GM12878 (cell line): ENCODE results near the gene CHRND. TPM values are rescaled to one million over a fixed set of nuclear protein-coding genes. Genes with fewer than 3 reads are reported as not detected.

Experiments
- ATAC-seq: fragments of 200-7000 bp; cut with Tn5 transposase; 3 replicates; pipeline ENCODE4 v1.9.1; 2020; ENCODE audit warnings: mild to moderate bottlenecking, moderate library complexity
- BruUV-seq: library from RNA; stranded (reverse); fragments of 400-500 nt; replicated peaks from 2 replicates; lab custom pipeline; 2021; lab: Mats Ljungman, UMichigan
- CTCF ChIA-PET: fragments of 300-600 bp; sonication (Branson Sonifier 250); formaldehyde crosslinking; extraction: SDS; loops from one replicate; lab custom pipeline; 2021; ENCODE audit warnings: inconsistent platforms; lab: Yijun Ruan, JAX
- POLR2A ChIA-PET: fragments of 350-600 bp; formaldehyde crosslinking; extraction: SDS; loops from one replicate; lab custom pipeline; 2021; ENCODE audit warnings: inconsistent platforms; lab: Charles Lee
- RAD21 ChIA-PET: fragments of 300-600 bp; sonication (Branson Sonifier 250); formaldehyde crosslinking; loops from one replicate; lab custom pipeline; 2023; ENCODE audit warnings: antibody characterized with exemption; ENCODE audit not compliant: unreplicated experiment; lab: Charles Lee
- SMC1A ChIA-PET: fragments of 300-600 bp; sonication (Branson Sonifier 250); formaldehyde crosslinking; loops from one replicate; lab custom pipeline; 2023; ENCODE audit not compliant: unreplicated experiment, uncharacterized antibody; lab: Charles Lee
- DNase-seq: peaks from one replicate; pipeline ENCODE4 v3.0.0-alpha.2; 2011; ENCODE audit warnings: low read depth, low spot score
- FAIRE-seq: peaks from 3 replicates; lab custom pipeline; 2011; peaks lifted over from hg19 to GRCh38; lab: Jason Lieb, UNC
- H2AFZ ChIP-seq: 2 replicates; pipeline ENCODE4 v1.6.0; 2011; ENCODE audit warnings: low read depth, low read length, control low read depth; ENCODE audit not compliant: control insufficient read depth
- H3K27ac ChIP-seq: 2 replicates; pipeline ENCODE4 v1.5.1; 2011; ENCODE audit warnings: control low read depth; ENCODE audit not compliant: control insufficient read depth, insufficient read depth
- H3K27me3 ChIP-seq, 2 experiments: replicated peaks in 1 of 2; 2 replicates each; pipeline versions ENCODE4 v1.6.0 to v1.6.1; 2011; ENCODE audit warnings: low read length in 1 of 2; ENCODE audit not compliant: control insufficient read depth in 2 of 2, insufficient read depth in 2 of 2
- H3K36me3 ChIP-seq, 2 experiments: 2 replicates each; pipeline ENCODE4 v1.5.1; 2011; ENCODE audit warnings: low read length in 1 of 2; ENCODE audit not compliant: control insufficient read depth in 2 of 2, insufficient read depth in 2 of 2
- H3K4me1 ChIP-seq: 2 replicates; pipeline ENCODE4 v1.6.1; 2011; ENCODE audit warnings: mild to moderate bottlenecking, low read length, moderate library complexity, mixed read lengths; ENCODE audit not compliant: control insufficient read depth, insufficient read depth
- H3K4me2 ChIP-seq: 2 replicates; pipeline ENCODE4 v1.6.0; 2011; ENCODE audit warnings: control low read depth; ENCODE audit not compliant: control insufficient read depth, insufficient read depth
- H3K4me3 ChIP-seq: fragments of 200-600 bp; sonication (generic); 2 replicates; pipeline ENCODE4 v1.5.1; 2016
- H3K79me2 ChIP-seq: 2 replicates; pipeline ENCODE4 v1.6.0; 2011; ENCODE audit warnings: low read length; ENCODE audit not compliant: control insufficient read depth, insufficient read depth
- H3K9ac ChIP-seq: 2 replicates; pipeline ENCODE4 v1.8.0; 2011; ENCODE audit warnings: low read length, control low read depth, mixed read lengths; ENCODE audit not compliant: control insufficient read depth, insufficient read depth
- H3K9me3 ChIP-seq: replicated peaks from 3 replicates; pipeline ENCODE4 v1.5.1; 2011; ENCODE audit warnings: mild to moderate bottlenecking, low read length; ENCODE audit not compliant: control insufficient read depth, insufficient read depth
- H4K20me1 ChIP-seq: 2 replicates; pipeline ENCODE4 v1.6.0; 2011; ENCODE audit not compliant: control insufficient read depth, insufficient read depth
- ATF2 ChIP-seq: IDR thresholded peaks from 2 replicates; pipeline ENCODE4 v1.6.1; 2012; ENCODE audit warnings: low read length, inconsistent platforms
- FOXM1 ChIP-seq: IDR thresholded peaks from 2 replicates; pipeline ENCODE4 v1.6.1; 2012; ENCODE audit warnings: low read depth, mild to moderate bottlenecking, inconsistent platforms, low read length, moderate library complexity
- HCFC1 ChIP-seq: fragments of 150-350 bp; IDR thresholded peaks from 2 replicates; pipeline ENCODE4 v1.6.1; 2014; ENCODE audit warnings: low read length
- REST ChIP-seq: IDR thresholded peaks from 2 replicates; pipeline ENCODE4 v1.6.1; 2012; ENCODE audit warnings: mild to moderate bottlenecking, low read depth, low read length
- SIN3A ChIP-seq: IDR thresholded peaks from 2 replicates; pipeline ENCODE4 v1.6.1; 2012; ENCODE audit warnings: low read depth, low read length, improper control_type of control experiment
- STAT1 ChIP-seq: fragments of 450-650 bp; conservative IDR thresholded peaks from 2 replicates; pipeline ENCODE4 v1.6.1; 2014; ENCODE audit warnings: antibody characterized with exemption, mild to moderate bottlenecking
- YBX1 ChIP-seq: fragments of 450-650 bp; IDR thresholded peaks from 2 replicates; pipeline ENCODE4 v1.6.1; 2016; ENCODE audit warnings: antibody characterized with exemption
- ZZZ3 ChIP-seq: IDR thresholded peaks from 2 replicates; pipeline ENCODE4 v1.6.1; 2011; ENCODE audit warnings: low read depth; ENCODE audit not compliant: control insufficient read depth, insufficient read length
- WGBS: methylation state at CpG from one replicate; pipeline ENCODE4 v1.1.6; 2016; ENCODE audit warnings: low lambda C conversion rate; ENCODE audit not compliant: insufficient replicate concordance, insufficient coverage; ENCODE audit errors: missing lambda C conversion rate; 5-methylcytosine and 5-hydroxymethylcytosine counted together
- in situ Hi-C: fragments of 300-500 bp; cut with MboI; formaldehyde crosslinking; loops from 9 replicates; pipeline ENCODE4 v1.14.3; 2018; ENCODE audit warnings: mixed read lengths
- intact Hi-C: fragments of 100-400 bp; cut with micrococcal nuclease; formaldehyde crosslinking; loops from one replicate; pipeline ENCODE4 v1.14.2; 2022; ENCODE audit not compliant: unreplicated experiment
- polyA plus RNA-seq, 11 experiments: library from polyadenylated mRNA; depleted of rRNA in 4 of 11; unstranded in 6 of 11; stranded (reverse) in 5 of 11; fragments of >200 nt; fragmentation: Nextera tagmentation in 4 of 11; fragmentation: Illumina TruSeq in 1 of 11; extraction: Ambion mirVana in 4 of 11; extraction: Trizol in 1 of 11; gene quantifications; 1 replicate in 1 of 11; 2 replicates in 10 of 11; pipeline versions ENCODE4 v1.2.1 to v1.2.3, GENCODE V29; 2011 to 2016; ENCODE audit warnings: inconsistent platforms in 2 of 11, missing spikeins in 2 of 11, low read depth in 1 of 11
- total RNA-seq, 4 experiments: library from RNA; depleted of rRNA in 3 of 4; stranded (reverse); fragments of >200 nt in 3 of 4; fragmentation: Illumina TruSeq in 1 of 4; extraction: Trizol in 1 of 4; gene quantifications; 2 replicates each; pipeline versions ENCODE4 v1.2.1 to v1.2.3, GENCODE V29; 2013 to 2021
- TF ChIP-seq, protein P1 (sequence below): fragments of 450-650 bp; IDR thresholded peaks from 2 replicates; pipeline ENCODE4 v1.6.1; 2014; ENCODE audit warnings: mild to moderate bottlenecking

CHRND gene
- total and polyA plus RNA-seq, 10 of the 15 experiments (the other 5 are each of a cell fraction or from before 2014, with no cell fraction given) = not detected

GRCh38 chr2:232505856-232506255 lies 20.1 kb upstream of the CHRND start (continued):
- TF ChIP-seq FOXM1 (no peak), YBX1 (no peak), HCFC1 (no peak)

DNA sequence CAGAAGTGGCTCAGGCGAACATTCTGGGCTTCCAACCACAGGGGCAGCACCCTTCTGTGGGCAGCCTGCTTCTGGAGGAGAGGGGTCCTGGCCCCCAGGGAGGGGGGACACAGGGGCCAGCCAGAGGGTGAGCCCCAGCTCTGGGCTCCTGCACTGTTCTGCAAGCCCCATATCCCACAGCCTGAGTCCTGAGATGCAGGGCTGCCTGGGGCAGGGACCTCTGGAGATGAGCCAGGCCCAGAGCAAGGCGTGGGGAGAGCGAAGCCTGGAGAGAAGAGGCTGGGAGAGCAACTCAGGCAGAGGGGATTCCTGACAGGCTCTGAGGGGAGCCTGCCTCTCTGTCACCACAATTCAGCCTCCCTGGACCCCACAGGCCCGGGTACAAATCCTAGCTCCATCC lies 19.3 kb upstream of the CHRND start:
- H2AFZ ChIP-seq = no peak overlapping the region
- H3K9ac ChIP-seq = no peak overlapping the region
- H4K20me1 ChIP-seq = no peaks in the 10 kb centered on the region
- no peak overlapping the region for H3K27ac ChIP-seq
- H3K79me2 ChIP-seq = no peaks in the 10 kb centered on the region
- TF ChIP-seq STAT1 = no peak
- TF ChIP-seq ZZZ3 = no peak
- TF ChIP-seq REST = no peak
- TF ChIP-seq SIN3A = no peak
- TF ChIP-seq, protein P1, sequence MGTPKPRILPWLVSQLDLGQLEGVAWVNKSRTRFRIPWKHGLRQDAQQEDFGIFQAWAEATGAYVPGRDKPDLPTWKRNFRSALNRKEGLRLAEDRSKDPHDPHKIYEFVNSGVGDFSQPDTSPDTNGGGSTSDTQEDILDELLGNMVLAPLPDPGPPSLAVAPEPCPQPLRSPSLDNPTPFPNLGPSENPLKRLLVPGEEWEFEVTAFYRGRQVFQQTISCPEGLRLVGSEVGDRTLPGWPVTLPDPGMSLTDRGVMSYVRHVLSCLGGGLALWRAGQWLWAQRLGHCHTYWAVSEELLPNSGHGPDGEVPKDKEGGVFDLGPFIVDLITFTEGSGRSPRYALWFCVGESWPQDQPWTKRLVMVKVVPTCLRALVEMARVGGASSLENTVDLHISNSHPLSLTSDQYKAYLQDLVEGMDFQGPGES = no peak
- no peak for TF ChIP-seq ATF2
- DNase-seq (no peak), ATAC-seq (no peak), FAIRE-seq (no peak)
- intact Hi-C loops (no loop called here), in situ Hi-C loops (no loop called here)
- BruUV-seq = no TSS peak
- no peaks in the 10 kb centered on the region for H3K36me3 ChIP-seq
- H3K4me2 ChIP-seq = no peak overlapping the region
- H3K4me1 ChIP-seq = no peaks in the 10 kb centered on the region
- RAD21 ChIA-PET = no interaction called here
- 21% methylated on average over 4 of the region's 4 CpGs for WGBS
- POLR2A ChIA-PET = no interaction called here
- H3K4me3 ChIP-seq = no peak overlapping the region
- no peaks in the 10 kb centered on the region for H3K9me3 ChIP-seq
- SMC1A ChIA-PET = interaction anchor here (0.5 kb wide), 1 partner anchor 76 kb away, joined by 4 read pairs; no protein-coding TSS in a partner anchor
- H3K27me3 ChIP-seq = peaks cover 5 to 9% of the 10 kb centered on the region in 2 experiments
- CTCF ChIA-PET = no interaction called here
